Lower leg skin (tissue), 4 donors: ENCODE results near the gene ZDHHC14. TPM values are rescaled to one million over a fixed set of nuclear protein-coding genes. Genes with fewer than 3 reads are reported as not detected.

Source experiments
- DNase-seq, 2 donors: peaks; one replicate each; pipeline ENCODE4 v3.0.0-alpha.2; 2019; ENCODE audit warnings: low spot score in 2 of 2
- H3K4me3 ChIP-seq: fragments of 200-600 bp; sonication (generic); 2 replicates; pipeline ENCODE4 v1.5.1; 2017; ENCODE audit warnings: mild to moderate bottlenecking, low read depth; ENCODE audit not compliant: poor library complexity, severe bottlenecking
- POLR2A ChIP-seq, 2 donors: fragments of 450-650 bp; IDR thresholded peaks; one replicate each; pipeline ENCODE4 v1.6.1; 2016 to 2017; ENCODE audit warnings: antibody characterized with exemption in 2 of 2, mild to moderate bottlenecking in 1 of 2, moderate library complexity in 1 of 2
- WGBS, 2 donors: methylation state at CpG; one replicate each; pipeline ENCODE4 v1.1.5; 2018; 5-methylcytosine and 5-hydroxymethylcytosine counted together
- intact Hi-C: fragments of 100-400 bp; cut with DNase I; formaldehyde crosslinking; loops from one replicate; pipeline ENCODE4 v1.15.0; 2023; ENCODE audit warnings: low total_unique reads
- total RNA-seq, 4 donors: library from RNA; depleted of rRNA; stranded (reverse); fragments of >200 nt; gene quantifications; one replicate each; pipeline ENCODE4 v1.1.0, GENCODE V29; 2016
- TF ChIP-seq, protein P1 (sequence below), 3 donors: fragments of 450-650 bp; IDR thresholded peaks; one replicate each; pipeline ENCODE4 v1.5.1; 2016; ENCODE audit warnings: antibody characterized with exemption in 3 of 3, mild to moderate bottlenecking in 3 of 3, moderate library complexity in 2 of 3

The ZDHHC14 gene
- total RNA-seq, 4 donors from 2014 or later: 4.5 to 8.3 (median 6.1) TPM

DNA sequence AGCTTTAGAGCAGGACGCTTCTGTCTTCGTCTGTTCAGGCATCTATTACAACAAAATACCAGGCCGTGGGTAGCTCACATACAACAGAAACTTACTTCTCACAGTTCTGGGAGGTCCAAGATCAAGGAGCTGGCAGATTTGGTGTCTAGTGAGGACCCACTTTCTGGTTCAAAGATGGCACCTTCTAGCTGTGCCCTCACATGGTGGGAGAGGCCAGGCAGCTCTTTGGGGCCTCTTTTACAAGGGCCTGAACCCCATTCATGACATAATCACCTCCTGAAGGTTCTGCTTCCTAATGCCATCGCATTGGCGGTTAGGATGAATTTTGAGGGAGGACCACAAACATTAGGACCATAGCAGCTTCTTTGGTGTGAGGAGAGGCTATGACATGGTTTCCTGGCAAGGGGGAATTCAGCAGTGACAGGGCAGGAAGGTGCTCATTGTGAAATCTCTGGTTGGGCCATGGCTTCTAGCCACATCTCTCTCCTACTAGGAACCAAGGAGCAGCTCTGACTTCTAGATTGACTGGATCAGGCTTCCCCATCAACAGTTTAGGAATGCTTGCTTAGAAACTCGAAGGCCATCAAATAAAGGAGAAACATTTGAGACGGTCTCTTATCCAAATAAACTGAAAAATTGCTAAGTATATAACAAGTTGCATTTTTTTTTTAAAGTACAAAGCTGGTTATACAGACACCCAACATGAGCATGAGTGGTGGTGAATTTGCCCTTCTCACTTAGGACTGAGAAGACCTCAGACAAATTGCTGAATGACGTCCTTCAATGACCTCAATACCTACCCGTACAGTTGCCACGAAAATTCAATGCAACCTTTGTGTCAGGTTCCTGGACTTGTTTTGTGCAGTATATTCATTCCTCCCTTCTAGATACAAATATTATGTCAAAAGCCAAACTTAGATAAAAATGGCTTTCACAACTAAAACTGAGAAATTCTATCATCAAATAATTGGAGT lies 140.7 kb downstream of the ZDHHC14 start:
- 94 to 96% methylated on average over 10 of the region's 10 CpGs for WGBS, 2 donors
- no peak for DNase-seq
- no peak overlapping the region for H3K4me3 ChIP-seq
- no peak for TF ChIP-seq POLR2A (IDR thresholded peaks at IDR 0.05)
- TF ChIP-seq, protein P1, sequence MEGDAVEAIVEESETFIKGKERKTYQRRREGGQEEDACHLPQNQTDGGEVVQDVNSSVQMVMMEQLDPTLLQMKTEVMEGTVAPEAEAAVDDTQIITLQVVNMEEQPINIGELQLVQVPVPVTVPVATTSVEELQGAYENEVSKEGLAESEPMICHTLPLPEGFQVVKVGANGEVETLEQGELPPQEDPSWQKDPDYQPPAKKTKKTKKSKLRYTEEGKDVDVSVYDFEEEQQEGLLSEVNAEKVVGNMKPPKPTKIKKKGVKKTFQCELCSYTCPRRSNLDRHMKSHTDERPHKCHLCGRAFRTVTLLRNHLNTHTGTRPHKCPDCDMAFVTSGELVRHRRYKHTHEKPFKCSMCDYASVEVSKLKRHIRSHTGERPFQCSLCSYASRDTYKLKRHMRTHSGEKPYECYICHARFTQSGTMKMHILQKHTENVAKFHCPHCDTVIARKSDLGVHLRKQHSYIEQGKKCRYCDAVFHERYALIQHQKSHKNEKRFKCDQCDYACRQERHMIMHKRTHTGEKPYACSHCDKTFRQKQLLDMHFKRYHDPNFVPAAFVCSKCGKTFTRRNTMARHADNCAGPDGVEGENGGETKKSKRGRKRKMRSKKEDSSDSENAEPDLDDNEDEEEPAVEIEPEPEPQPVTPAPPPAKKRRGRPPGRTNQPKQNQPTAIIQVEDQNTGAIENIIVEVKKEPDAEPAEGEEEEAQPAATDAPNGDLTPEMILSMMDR (IDR thresholded peaks at IDR 0.05): no peak
- intact Hi-C loops: loop anchor here (10.0 kb wide), 1 partner anchor 137 kb away; the partner anchor contains the start of gene ZDHHC14

DNA sequence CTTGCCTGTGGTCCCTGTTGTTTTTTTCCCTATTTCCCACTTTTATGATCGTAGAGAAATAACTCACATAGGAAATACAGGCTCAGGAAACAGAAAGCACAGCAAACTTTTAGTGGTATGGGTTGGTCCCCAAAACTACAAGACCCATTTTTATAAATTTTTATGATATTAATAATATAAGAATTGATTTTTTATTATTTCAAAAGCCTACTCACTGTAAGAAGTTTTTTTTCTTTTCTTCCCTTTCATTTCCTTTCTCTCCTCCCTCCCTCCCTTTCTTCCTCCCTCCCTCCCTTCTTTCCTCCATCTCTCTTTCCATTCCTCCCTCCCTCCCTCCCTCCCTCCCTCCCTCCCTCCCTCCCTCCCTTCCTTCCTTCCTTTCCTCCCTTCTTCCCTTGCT lies 141.5 kb downstream of the ZDHHC14 start:
- intact Hi-C loops: loop anchor here (10.0 kb wide), 1 partner anchor 138 kb away; the partner anchor contains the start of gene ZDHHC14
- no peak for DNase-seq
- no peak overlapping the region for H3K4me3 ChIP-seq
- WGBS, 2 donors: 94 to 98% methylated on average over 1 of the region's 1 CpG
- TF ChIP-seq POLR2A (IDR thresholded peaks at IDR 0.05): no peak
- TF ChIP-seq, protein P1 (IDR thresholded peaks at IDR 0.05): no peak

DNA sequence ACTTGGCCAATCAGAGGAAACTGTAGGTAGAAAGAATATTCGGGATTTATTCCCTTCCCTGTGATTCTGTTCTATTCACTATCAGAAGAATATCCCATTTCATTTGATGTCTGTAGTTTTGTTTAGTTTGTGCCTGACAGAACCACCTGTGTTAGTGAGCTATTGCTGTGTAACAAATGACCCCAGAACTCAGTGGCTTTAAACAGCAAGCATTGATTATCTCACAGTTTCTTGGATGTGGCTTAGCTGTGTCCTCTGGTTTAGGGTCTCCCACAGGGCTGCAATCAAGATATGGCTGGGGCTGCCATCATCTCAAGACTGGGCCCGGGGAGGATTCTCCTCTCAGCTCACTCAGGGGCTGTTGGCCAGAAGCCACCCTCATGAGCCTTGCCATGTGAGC lies 143.7 kb downstream of the ZDHHC14 start:
- H3K4me3 ChIP-seq: no peak overlapping the region
- TF ChIP-seq POLR2A (IDR thresholded peaks at IDR 0.05): no peak
- TF ChIP-seq, protein P1 (IDR thresholded peaks at IDR 0.05): no peak
- 95 to 97% methylated on average over 2 of the region's 2 CpGs for WGBS, 2 donors
- DNase-seq: no peak
- intact Hi-C loops: loop anchor here (10.0 kb wide), 1 partner anchor 140 kb away; the partner anchor contains the start of gene ZDHHC14

DNA sequence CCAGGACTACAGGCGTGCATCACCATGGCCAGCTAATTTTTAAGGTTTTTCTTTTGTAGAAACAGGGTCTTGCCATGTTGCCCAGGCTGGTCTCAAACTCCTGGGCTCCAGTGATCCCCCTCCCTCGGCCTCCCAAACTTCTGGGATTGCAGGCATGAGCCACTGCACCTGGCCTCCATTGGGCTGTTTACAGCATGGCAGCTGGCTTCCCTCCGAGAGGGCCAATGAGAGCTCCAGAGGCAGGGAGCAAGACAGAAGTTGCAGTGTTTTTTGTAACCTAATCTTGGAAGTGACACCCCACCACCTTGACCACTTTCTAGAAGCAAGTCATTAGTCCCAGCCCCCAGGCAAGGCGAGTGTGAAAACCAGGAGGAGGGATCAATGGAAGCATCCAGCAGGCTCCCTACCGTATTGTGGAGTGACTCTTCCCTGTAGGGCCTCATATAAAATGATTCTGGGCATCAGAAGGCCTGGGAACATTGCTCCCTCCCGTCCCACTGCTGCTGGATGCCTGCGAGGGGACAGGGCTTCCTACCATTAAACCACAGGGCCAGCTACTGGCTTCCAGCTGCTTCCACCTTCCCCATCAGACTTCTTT lies 144.4 kb downstream of the ZDHHC14 start:
- 97 to 98% methylated on average over 7 of the region's 7 CpGs for WGBS, 2 donors
- DNase-seq: no peak
- TF ChIP-seq POLR2A (IDR thresholded peaks at IDR 0.05): no peak
- TF ChIP-seq, protein P1 (IDR thresholded peaks at IDR 0.05): no peak
- intact Hi-C loops: loop anchor here (10.0 kb wide), 1 partner anchor 141 kb away; the partner anchor contains the start of gene ZDHHC14
- no peak overlapping the region for H3K4me3 ChIP-seq

DNA sequence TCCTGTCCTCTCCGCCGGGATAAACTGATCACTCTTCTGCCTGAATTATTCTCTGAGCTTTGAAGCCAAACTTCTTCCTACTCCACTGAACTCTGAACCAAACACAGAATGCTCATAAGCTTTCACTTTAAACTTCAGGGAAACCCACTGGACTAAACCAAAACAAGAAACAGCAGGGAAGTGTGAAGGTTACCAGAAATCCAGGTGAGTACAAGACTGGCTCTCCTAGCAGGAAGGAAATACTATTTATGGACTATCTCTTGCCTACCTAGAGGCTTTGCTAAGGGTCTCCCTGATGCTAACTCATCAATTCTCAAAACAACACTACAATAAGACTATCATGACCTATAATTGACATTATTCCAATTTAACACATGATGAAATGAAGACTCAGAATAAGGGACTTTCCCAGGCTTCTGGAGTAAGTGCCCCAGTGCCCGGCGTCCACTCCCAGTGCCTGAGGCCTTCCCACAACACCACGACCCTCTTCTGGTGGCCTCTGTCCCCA lies 145.0 kb downstream of the ZDHHC14 start:
- intact Hi-C loops: loop anchor here (10.0 kb wide), 1 partner anchor 141 kb away; the partner anchor contains the start of gene ZDHHC14
- TF ChIP-seq, protein P1 (IDR thresholded peaks at IDR 0.05): no peak
- no peak for TF ChIP-seq POLR2A (IDR thresholded peaks at IDR 0.05)
- no peak for DNase-seq
- H3K4me3 ChIP-seq: no peak overlapping the region
- 81 to 82% methylated on average over 5 of the region's 5 CpGs for WGBS, 2 donors
